DOHH2 (cell line): ENCODE measurements around the gene PTPN18.
A peak's percentile ranks its signal among the peaks of the same experiment; 100 is the strongest.

Experiments used
- H3F3A ChIP-seq: fragments of 200-600 bp; sonication (generic), shearing (Covaris generic); 2 replicates; pipeline ENCODE4 v1.6.0; 2016; ENCODE audit warnings: antibody characterized with exemption, mild to moderate bottlenecking; ENCODE audit not compliant: control insufficient read depth, insufficient read depth
- H3K27ac ChIP-seq: fragments of 200-600 bp; sonication (generic); 2 replicates; pipeline ENCODE4 v1.5.1; 2014; ENCODE audit warnings: low read depth, mild to moderate bottlenecking, low read length, moderate library complexity
- H3K27me3 ChIP-seq: fragments of 200-600 bp; sonication (generic); 2 replicates; pipeline ENCODE4 v1.6.1; 2014; ENCODE audit warnings: mild to moderate bottlenecking, low read length, mixed read lengths; ENCODE audit not compliant: control insufficient read depth
- H3K36me3 ChIP-seq: fragments of 200-600 bp; sonication (generic); 2 replicates; pipeline ENCODE4 v1.6.1; 2014; ENCODE audit warnings: mild to moderate bottlenecking, low read length, moderate library complexity, mixed read lengths; ENCODE audit not compliant: control insufficient read depth
- H3K4me1 ChIP-seq: fragments of 200-600 bp; sonication (generic); 2 replicates; pipeline ENCODE4 v1.6.1; 2014; ENCODE audit warnings: mild to moderate bottlenecking, low read length, mixed read lengths; ENCODE audit not compliant: control insufficient read depth
- H3K4me2 ChIP-seq: fragments of 200-600 bp; sonication (generic); 2 replicates; pipeline ENCODE4 v1.6.0; 2014; ENCODE audit warnings: mild to moderate bottlenecking, low read length, moderate library complexity
- H3K4me3 ChIP-seq: fragments of 200-600 bp; sonication (generic); 2 replicates; pipeline ENCODE4 v1.5.1; 2014; ENCODE audit warnings: mild to moderate bottlenecking, low read length, mixed read lengths
- H3K79me2 ChIP-seq: fragments of 200-600 bp; sonication (generic); 2 replicates; pipeline ENCODE4 v1.6.1; 2014; ENCODE audit warnings: mild to moderate bottlenecking, low read length, mixed read lengths; ENCODE audit not compliant: control insufficient read depth
- H3K9me2 ChIP-seq: fragments of 200-600 bp; sonication (generic); replicated peaks from 2 replicates; pipeline ENCODE4 v1.6.1; 2014; ENCODE audit warnings: mild to moderate bottlenecking, low read length, mixed read lengths; ENCODE audit not compliant: control insufficient read depth
- H3K9me3 ChIP-seq: fragments of 200-600 bp; sonication (generic); 2 replicates; pipeline ENCODE4 v1.6.1; 2014; ENCODE audit warnings: antibody characterized with exemption, low read length, mixed read lengths; ENCODE audit not compliant: control insufficient read depth, insufficient read depth
- H4K20me1 ChIP-seq: fragments of 200-600 bp; sonication (generic); 2 replicates; pipeline ENCODE4 v1.6.0; 2014; ENCODE audit warnings: low read depth, mild to moderate bottlenecking, antibody characterized with exemption, low read length, moderate library complexity; ENCODE audit not compliant: control insufficient read depth, insufficient read depth
- EZH2phosphoT487 ChIP-seq: fragments of 200-600 bp; sonication (generic); IDR thresholded peaks from 2 replicates; pipeline ENCODE4 v1.6.1; 2017; ENCODE audit warnings: borderline replicate concordance, mild to moderate bottlenecking, antibody characterized with exemption, low read length, moderate library complexity, mixed read lengths
- TF ChIP-seq, protein P1 (sequence below): fragments of 200-600 bp; sonication (generic); IDR thresholded peaks from one replicate; pipeline ENCODE4 v1.5.1; 2014; ENCODE audit warnings: antibody characterized with exemption, mild to moderate bottlenecking, low read depth, low read length; ENCODE audit not compliant: poor library complexity, severe bottlenecking

Gene PTPN18

DNA sequence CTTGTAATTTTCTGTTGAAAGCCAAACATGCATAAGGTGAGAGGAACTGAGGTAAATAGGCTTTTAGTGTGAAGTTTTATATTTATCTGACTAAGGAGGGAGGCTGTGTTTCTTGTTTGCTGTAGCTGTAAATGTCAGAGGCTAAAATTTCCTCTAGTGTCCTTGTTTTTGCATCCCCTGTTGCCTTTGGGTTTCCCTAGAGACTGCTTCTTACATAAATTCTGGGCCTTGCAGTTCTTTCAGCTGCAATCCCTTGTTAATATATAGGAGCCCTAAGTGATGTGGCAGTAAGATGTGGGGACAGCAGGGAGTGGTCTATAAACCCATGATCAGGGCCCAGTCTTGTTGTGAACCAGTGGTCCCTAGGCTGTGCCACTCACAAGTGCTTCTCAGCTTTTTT is 20.6 kb upstream of the PTPN18 start:
- H3K9me2 ChIP-seq: no peaks in the 10 kb centered on the region
- H3F3A ChIP-seq: peaks cover 13% of the 10 kb centered on the region
- H3K4me2 ChIP-seq: no peak overlapping the region
- peaks cover 29% of the 10 kb centered on the region for H3K36me3 ChIP-seq
- H3K4me1 ChIP-seq: peaks cover 35% of the 10 kb centered on the region
- H3K27me3 ChIP-seq: no peaks in the 10 kb centered on the region; the same call in 1 of the 2 replicates
- H4K20me1 ChIP-seq: no peaks in the 10 kb centered on the region
- TF ChIP-seq, protein P1, sequence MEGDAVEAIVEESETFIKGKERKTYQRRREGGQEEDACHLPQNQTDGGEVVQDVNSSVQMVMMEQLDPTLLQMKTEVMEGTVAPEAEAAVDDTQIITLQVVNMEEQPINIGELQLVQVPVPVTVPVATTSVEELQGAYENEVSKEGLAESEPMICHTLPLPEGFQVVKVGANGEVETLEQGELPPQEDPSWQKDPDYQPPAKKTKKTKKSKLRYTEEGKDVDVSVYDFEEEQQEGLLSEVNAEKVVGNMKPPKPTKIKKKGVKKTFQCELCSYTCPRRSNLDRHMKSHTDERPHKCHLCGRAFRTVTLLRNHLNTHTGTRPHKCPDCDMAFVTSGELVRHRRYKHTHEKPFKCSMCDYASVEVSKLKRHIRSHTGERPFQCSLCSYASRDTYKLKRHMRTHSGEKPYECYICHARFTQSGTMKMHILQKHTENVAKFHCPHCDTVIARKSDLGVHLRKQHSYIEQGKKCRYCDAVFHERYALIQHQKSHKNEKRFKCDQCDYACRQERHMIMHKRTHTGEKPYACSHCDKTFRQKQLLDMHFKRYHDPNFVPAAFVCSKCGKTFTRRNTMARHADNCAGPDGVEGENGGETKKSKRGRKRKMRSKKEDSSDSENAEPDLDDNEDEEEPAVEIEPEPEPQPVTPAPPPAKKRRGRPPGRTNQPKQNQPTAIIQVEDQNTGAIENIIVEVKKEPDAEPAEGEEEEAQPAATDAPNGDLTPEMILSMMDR: no peak
- no peak for TF ChIP-seq EZH2phosphoT487
- no peak overlapping the region for H3K27ac ChIP-seq
- H3K79me2 ChIP-seq: peaks cover 4% of the 10 kb centered on the region
- no peak overlapping the region for H3K4me3 ChIP-seq
- no peaks in the 10 kb centered on the region for H3K9me3 ChIP-seq

DNA sequence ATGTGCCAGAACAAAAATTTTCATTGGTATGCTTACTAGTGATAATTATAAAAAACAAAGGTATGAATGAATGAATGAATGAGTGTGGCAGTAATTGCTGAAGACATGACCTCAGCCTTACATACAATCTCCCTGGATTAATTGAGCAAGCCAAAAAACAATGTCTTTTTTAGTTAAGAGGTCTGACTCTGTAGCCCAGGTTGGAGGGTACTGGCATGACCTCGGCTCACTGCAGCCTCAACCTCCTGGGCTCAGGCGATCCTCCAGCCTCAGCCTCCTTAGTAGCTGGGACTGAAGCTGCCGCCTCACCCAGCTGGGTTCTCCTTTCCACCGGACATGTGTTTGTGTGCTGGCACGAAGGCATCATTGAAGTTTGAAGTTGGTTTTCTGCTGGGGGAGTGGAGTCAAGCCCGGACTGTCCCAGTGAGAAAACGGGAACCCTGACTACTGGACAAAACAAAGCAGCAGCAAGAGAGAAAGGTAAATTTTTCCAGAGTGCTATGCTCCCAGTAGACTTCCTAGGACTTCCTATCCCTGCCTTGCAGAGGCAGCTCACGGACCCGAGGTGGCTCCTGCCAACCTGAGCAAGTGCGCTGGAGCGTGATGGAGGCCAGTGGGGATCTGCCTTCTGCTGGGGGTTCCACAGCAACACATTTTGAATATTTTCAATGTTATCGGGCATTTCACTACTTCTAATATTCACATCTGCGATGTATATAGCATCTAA is 19.5 kb upstream of the PTPN18 start:
- TF ChIP-seq, protein P1: no peak
- TF ChIP-seq EZH2phosphoT487: no peak
- H3K27ac ChIP-seq: no peak overlapping the region
- H3K36me3 ChIP-seq: peaks cover 40% of the 10 kb centered on the region

DNA sequence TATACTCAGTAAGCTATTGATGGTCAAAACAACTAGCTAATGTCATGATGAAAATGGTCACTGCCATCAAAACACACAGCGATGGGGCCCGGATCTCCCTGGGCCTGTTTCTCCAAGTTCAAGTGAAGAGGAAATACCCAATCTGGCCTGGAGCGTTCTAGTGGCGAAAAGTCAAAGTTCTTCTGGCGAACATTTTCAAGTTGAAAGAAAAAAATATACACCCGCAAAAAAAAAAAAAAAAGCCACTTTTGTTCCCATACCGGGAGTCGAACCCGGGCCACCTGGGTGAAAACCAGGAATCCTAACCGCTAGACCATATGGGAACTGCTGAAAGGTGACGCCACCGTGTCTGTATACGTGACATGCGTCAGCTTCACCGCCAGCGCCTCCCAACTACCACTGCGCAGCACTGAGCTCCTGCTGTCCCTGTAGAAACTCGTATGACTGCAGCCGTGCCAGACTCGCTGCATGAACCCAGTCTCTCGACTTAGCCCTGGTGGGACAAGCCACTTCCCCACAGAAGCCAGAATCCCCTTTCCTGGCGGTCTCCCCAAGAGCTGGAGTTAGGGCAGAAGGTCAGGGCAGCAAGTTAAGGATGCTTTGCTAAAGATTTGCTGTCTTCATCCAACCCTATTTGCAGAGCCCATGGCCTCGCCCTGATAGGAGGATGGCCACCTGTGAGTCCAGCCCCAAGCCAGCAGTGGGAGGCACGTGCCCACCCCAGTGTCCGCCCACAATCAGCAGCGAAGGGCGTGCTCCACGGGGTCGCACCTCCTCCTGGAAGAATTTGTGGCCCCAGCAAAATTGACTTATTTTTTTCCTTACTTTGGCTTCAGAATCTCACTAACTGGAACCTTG is 18.8 kb upstream of the PTPN18 start:
- Histone ChIP-seq H3K4me1 (peaks cover 47% of the 10 kb centered on the region), H4K20me1 (no peaks in the 10 kb centered on the region), H3K9me3 (no peaks in the 10 kb centered on the region), H3K4me3 (peak overlapping the region; percentile 53), H3K36me3 (peaks cover 42% of the 10 kb centered on the region), H3K4me2 (peak overlapping the region; percentile 61), H3F3A (peaks cover 13% of the 10 kb centered on the region), H3K27ac (0 out of 2 replicates have a peak overlapping the region, but pooled peaks have one; percentile 5), H3K79me2 (peaks cover 21% of the 10 kb centered on the region), H3K9me2 (no peaks in the 10 kb centered on the region), H3K27me3 (no peaks in the 10 kb centered on the region)
- TF ChIP-seq EZH2phosphoT487: no peak
- TF ChIP-seq, protein P1: no peak

More for the DNA sequence above, 19.5 kb upstream of the PTPN18 start:
- Histone ChIP-seq H3K4me2 (peak overlapping the region; percentile 61), H3K4me3 (peak overlapping the region; percentile 53), H3K79me2 (peaks cover 15% of the 10 kb centered on the region), H3F3A (peaks cover 13% of the 10 kb centered on the region), H3K9me2 (no peaks in the 10 kb centered on the region), H3K4me1 (peaks cover 46% of the 10 kb centered on the region), H3K27me3 (no peaks in the 10 kb centered on the region; the same call in 1 of the 2 replicates), H4K20me1 (no peaks in the 10 kb centered on the region), H3K9me3 (no peaks in the 10 kb centered on the region)
